Osteocyte (in vitro differentiated cells): ENCODE results near the gene ULBP2. TPM values are rescaled to one million over a fixed set of nuclear protein-coding genes. Genes with fewer than 3 reads are reported as not detected.

Source experiments
- DNase-seq: peaks from one replicate; pipeline ENCODE4 v3.0.0; 2021; ENCODE audit warnings: mixed read lengths; ENCODE audit not compliant: unreplicated experiment; ENCODE audit errors: extremely low spot score
- H3K27ac Mint-ChIP-seq: one replicate; pipeline ENCODE4 v1.8.0; 2021; ENCODE audit warnings: mild to moderate bottlenecking, mixed read lengths; ENCODE audit not compliant: unreplicated experiment
- H3K27me3 Mint-ChIP-seq: one replicate; pipeline ENCODE4 v1.8.0; 2021; ENCODE audit warnings: mixed read lengths; ENCODE audit not compliant: unreplicated experiment
- H3K36me3 Mint-ChIP-seq: one replicate; pipeline ENCODE4 v1.8.0; 2021; ENCODE audit warnings: mixed read lengths; ENCODE audit not compliant: unreplicated experiment
- H3K4me1 Mint-ChIP-seq: one replicate; pipeline ENCODE4 v1.8.0; 2021; ENCODE audit warnings: mixed read lengths; ENCODE audit not compliant: unreplicated experiment
- H3K4me3 Mint-ChIP-seq: one replicate; pipeline ENCODE4 v1.8.0; 2021; ENCODE audit warnings: mild to moderate bottlenecking, moderate library complexity, mixed read lengths; ENCODE audit not compliant: unreplicated experiment
- H3K9me3 Mint-ChIP-seq: one replicate; pipeline ENCODE4 v1.8.0; 2021; ENCODE audit warnings: mixed read lengths; ENCODE audit not compliant: unreplicated experiment
- CTCF ChIP-seq: fragments of 200-600 bp; sonication (generic); IDR thresholded peaks from 2 replicates; pipeline ENCODE4 v1.5.0; 2021; ENCODE audit warnings: antibody characterized with exemption, mild to moderate bottlenecking, moderate library complexity
- long read RNA-seq: library from polyadenylated mRNA; unstranded; transcript quantifications from one replicate; pipeline ENCODE4 v2.0.0, GENCODE V29; 2021
- total RNA-seq: library from RNA; stranded (reverse); gene quantifications from 2 replicates; pipeline ENCODE4 v1.2.1, GENCODE V29; 2021

ULBP2 gene, protein sequence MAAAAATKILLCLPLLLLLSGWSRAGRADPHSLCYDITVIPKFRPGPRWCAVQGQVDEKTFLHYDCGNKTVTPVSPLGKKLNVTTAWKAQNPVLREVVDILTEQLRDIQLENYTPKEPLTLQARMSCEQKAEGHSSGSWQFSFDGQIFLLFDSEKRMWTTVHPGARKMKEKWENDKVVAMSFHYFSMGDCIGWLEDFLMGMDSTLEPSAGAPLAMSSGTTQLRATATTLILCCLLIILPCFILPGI
- total RNA-seq, result 2.1 and 2.9 TPM in 2 replicates
- long read RNA-seq, transcript ULBP2-201 (5 exons, 1,349 nt), result major isoform, 16 of 16 reads
- long read RNA-seq, partial matches to known transcripts, result 0 of 16 reads
- long read RNA-seq, other reads (novel, unspliced or antisense), result 0 of 16 reads

- no peak for TF ChIP-seq CTCF
- Mint-ChIP-seq H3K4me1 (peaks cover 25% of the 10 kb centered on the region), H3K9me3 (no peaks in the 10 kb centered on the region), H3K4me3 (peak within 1 kb of the TSS; percentile 94), H3K36me3 (no peaks in the 10 kb centered on the region), H3K27me3 (peaks cover 36% of the 10 kb centered on the region), H3K27ac (peak within 1 kb of the TSS; percentile 73)
- DNase-seq, result peak; percentile 93
These were observed at the start of gene ULBP2 for GRCh38 chr6:149941583-149942460. Gene ULBP2 (plus strand): TSS chr6:149942014. CDS start chr6:149942073, 59 bp downstream.

DNA sequence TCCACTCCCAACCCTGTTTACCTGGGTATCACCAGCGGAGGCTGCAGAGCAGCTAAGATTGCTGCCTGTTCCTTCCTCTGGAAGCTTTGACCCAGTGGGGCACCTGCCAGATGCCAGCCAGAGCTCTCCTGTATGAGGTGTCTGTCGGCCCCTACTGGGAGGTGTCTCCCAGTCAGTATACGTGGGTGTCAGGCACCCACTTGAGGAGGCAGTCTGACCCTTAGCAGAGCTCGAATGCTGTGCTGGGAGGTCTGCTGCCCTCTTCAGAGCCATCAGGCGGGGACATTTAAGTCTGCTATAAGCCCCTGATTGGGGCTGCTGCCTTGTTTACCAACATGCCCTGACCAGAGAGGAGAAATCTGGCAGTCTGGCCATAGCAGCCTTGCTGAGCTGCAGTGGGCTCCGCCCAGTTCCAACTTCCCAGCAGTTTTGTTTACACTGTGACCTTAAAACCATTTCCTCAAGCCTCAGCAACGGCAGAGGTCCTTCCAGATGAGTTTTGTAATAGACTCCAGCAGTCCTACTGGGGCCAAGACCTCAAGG, 46.7 kb upstream of the ULBP2 start:
- TF ChIP-seq CTCF, result no peak
- Mint-ChIP-seq H3K36me3 (no peaks in the 10 kb centered on the region), H3K9me3 (no peaks in the 10 kb centered on the region), H3K4me1 (peaks cover 51% of the 10 kb centered on the region), H3K27me3 (no peaks in the 10 kb centered on the region), H3K27ac (peak overlapping the region; percentile 92), H3K4me3 (no peak overlapping the region)
- no peak for DNase-seq

DNA sequence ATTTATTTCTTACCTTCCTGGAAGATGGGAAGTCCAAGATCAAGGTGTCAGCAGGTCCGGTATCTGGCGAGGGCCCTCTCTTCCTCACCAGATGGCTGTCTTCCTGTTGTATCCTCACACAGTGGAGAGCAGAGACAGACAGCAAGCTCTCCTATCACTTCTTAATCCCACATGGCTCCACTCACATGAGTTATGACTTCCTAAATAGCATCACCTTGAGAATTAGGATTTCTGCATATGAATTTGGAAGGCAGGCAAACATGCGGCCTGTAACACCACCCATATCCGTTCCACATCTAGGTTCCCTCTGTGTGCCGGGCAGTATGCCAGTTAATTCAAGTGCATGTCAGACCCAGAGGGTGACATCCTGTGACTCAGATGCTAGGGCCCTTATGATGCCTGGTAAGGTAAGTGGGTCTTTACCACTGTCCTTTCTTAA, 46.0 kb upstream of the ULBP2 start:
- Mint-ChIP-seq H3K4me1 (peaks cover 44% of the 10 kb centered on the region), H3K4me3 (peak overlapping the region; percentile 42), H3K27ac (peak overlapping the region; percentile 92), H3K9me3 (no peaks in the 10 kb centered on the region), H3K27me3 (no peaks in the 10 kb centered on the region), H3K36me3 (no peaks in the 10 kb centered on the region)
- no peak for DNase-seq
- no peak for TF ChIP-seq CTCF

GRCh38 chr6:149896491-149896890, 45.3 kb upstream of the ULBP2 start:
- peak; percentile 56 for DNase-seq
- no peaks in the 10 kb centered on the region for H3K27me3 Mint-ChIP-seq
- no peak for TF ChIP-seq CTCF
- H3K9me3 Mint-ChIP-seq, result no peaks in the 10 kb centered on the region
- no peaks in the 10 kb centered on the region for H3K36me3 Mint-ChIP-seq
- H3K27ac Mint-ChIP-seq, result peak overlapping the region; percentile 92
- peaks cover 39% of the 10 kb centered on the region for H3K4me1 Mint-ChIP-seq
- peak overlapping the region; percentile 46 for H3K4me3 Mint-ChIP-seq
